H9 (cell line): ENCODE data around the gene CAGE1. TPM values are rescaled to one million over a fixed set of nuclear protein-coding genes. Genes with fewer than 3 reads are reported as not detected.

Experiments used
- DNase-seq: peaks from one replicate; pipeline ENCODE4 v3.0.0-alpha.2; 2017
- H2AFZ ChIP-seq: one replicate; pipeline ENCODE4 v1.6.1; 2013; ENCODE audit warnings: mild to moderate bottlenecking, low read length, control low read depth, moderate library complexity
- H2AK5ac ChIP-seq: 2 replicates; pipeline ENCODE4 v1.6.1; 2013; ENCODE audit warnings: low read length, control low read depth, mixed read lengths; ENCODE audit not compliant: insufficient read length
- H2BK120ac ChIP-seq: one replicate; pipeline ENCODE4 v1.6.1; 2013; ENCODE audit warnings: low read depth, mild to moderate bottlenecking, low read length, control low read depth, inconsistent platforms; ENCODE audit not compliant: poor library complexity, severe bottlenecking
- H2BK12ac ChIP-seq: 2 replicates; pipeline ENCODE4 v1.6.1; 2013; ENCODE audit warnings: low read length, control low read depth, mixed read lengths, low read depth; ENCODE audit not compliant: insufficient read length
- H2BK15ac ChIP-seq: 2 replicates; pipeline ENCODE4 v1.6.1; 2013; ENCODE audit warnings: low read depth, low read length, control low read depth
- H2BK20ac ChIP-seq: one replicate; pipeline ENCODE4 v1.6.1; 2013; ENCODE audit warnings: low read depth, mild to moderate bottlenecking, low read length, control low read depth, inconsistent platforms; ENCODE audit not compliant: poor library complexity, severe bottlenecking
- H2BK5ac ChIP-seq: 2 replicates; pipeline ENCODE4 v1.6.1; 2013; ENCODE audit warnings: low read length, control low read depth, mixed read lengths; ENCODE audit not compliant: insufficient read length
- H3K14ac ChIP-seq: 2 replicates; pipeline ENCODE4 v1.6.1; 2013; ENCODE audit warnings: low read length, control low read depth; ENCODE audit not compliant: insufficient read depth
- H3K18ac ChIP-seq: 2 replicates; pipeline ENCODE4 v1.6.1; 2013; ENCODE audit warnings: low read depth, mild to moderate bottlenecking, mixed read lengths, low read length, control low read depth; ENCODE audit not compliant: insufficient read length
- H3K23ac ChIP-seq: 2 replicates; pipeline ENCODE4 v1.6.1; 2013; ENCODE audit warnings: low read length, control low read depth, mixed read lengths, low read depth; ENCODE audit not compliant: insufficient read length
- H3K23me2 ChIP-seq: 2 replicates; pipeline ENCODE4 v1.6.1; 2013; ENCODE audit warnings: low read depth, mild to moderate bottlenecking, mixed read lengths, low read length, control low read depth; ENCODE audit not compliant: insufficient read length, poor library complexity, severe bottlenecking
- H3K27ac ChIP-seq: 2 replicates; pipeline ENCODE4 v1.5.1; 2013; ENCODE audit warnings: low read length, control low read depth, mixed read lengths, low read depth; ENCODE audit not compliant: insufficient read length
- H3K27me3 ChIP-seq: 2 replicates; pipeline ENCODE4 v1.6.1; 2013; ENCODE audit warnings: low read length, control low read depth, inconsistent platforms; ENCODE audit not compliant: insufficient read depth
- H3K4ac ChIP-seq: 2 replicates; pipeline ENCODE4 v1.6.1; 2013; ENCODE audit warnings: low read depth, mild to moderate bottlenecking, control low read depth, inconsistent platforms, low read length, moderate library complexity
- H3K4me1 ChIP-seq: 2 replicates; pipeline ENCODE4 v1.6.1; 2013; ENCODE audit warnings: low read length, control low read depth, inconsistent platforms; ENCODE audit not compliant: insufficient read depth
- H3K4me2 ChIP-seq: 2 replicates; pipeline ENCODE4 v1.6.1; 2013; ENCODE audit warnings: low read length, control low read depth, mixed read lengths; ENCODE audit not compliant: insufficient read length, insufficient read depth
- H3K56ac ChIP-seq: 2 replicates; pipeline ENCODE4 v1.6.1; 2013; ENCODE audit warnings: low read depth, mild to moderate bottlenecking, mixed read lengths, low read length, control low read depth; ENCODE audit not compliant: insufficient read length
- H3K79me1 ChIP-seq: 2 replicates; pipeline ENCODE4 v1.6.1; 2013; ENCODE audit warnings: low read depth, mild to moderate bottlenecking, moderate library complexity, low read length, control low read depth, inconsistent platforms; ENCODE audit not compliant: insufficient read depth, poor library complexity, severe bottlenecking
- H3K79me2 ChIP-seq: 2 replicates; pipeline ENCODE4 v1.6.1; 2013; ENCODE audit warnings: low read length, control low read depth, inconsistent platforms; ENCODE audit not compliant: insufficient read depth
- H3K9ac ChIP-seq: 2 replicates; pipeline ENCODE4 v1.6.1; 2013; ENCODE audit warnings: low read length, control low read depth, mixed read lengths; ENCODE audit not compliant: insufficient read length; ENCODE audit errors: extremely low read depth
- H3K9me3 ChIP-seq: one replicate; pipeline ENCODE4 v1.6.1; 2013; ENCODE audit warnings: low read depth, low read length, inconsistent platforms; ENCODE audit not compliant: control insufficient read depth
- H3T11ph ChIP-seq: one replicate; pipeline ENCODE4 v1.6.1; 2013; ENCODE audit warnings: mild to moderate bottlenecking, low read length, control low read depth, inconsistent platforms
- H4K20me1 ChIP-seq: one replicate; pipeline ENCODE4 v1.6.1; 2013; ENCODE audit not compliant: control insufficient read depth, insufficient read length, insufficient read depth
- H4K5ac ChIP-seq: 2 replicates; pipeline ENCODE4 v1.6.1; 2013; ENCODE audit warnings: low read depth, mild to moderate bottlenecking, mixed read lengths, low read length, control low read depth; ENCODE audit not compliant: insufficient read length
- H4K8ac ChIP-seq: replicated peaks from 2 replicates; pipeline ENCODE4 v1.6.1; 2013; ENCODE audit warnings: low read length, control low read depth, mixed read lengths, low read depth; ENCODE audit not compliant: insufficient read length
- H4K91ac ChIP-seq: 2 replicates; pipeline ENCODE4 v1.6.1; 2013; ENCODE audit warnings: low read depth, mild to moderate bottlenecking, moderate library complexity, mixed read lengths, low read length, control low read depth; ENCODE audit not compliant: insufficient read length
- H3K27ac Mint-ChIP-seq, 3 experiments: 2 replicates in 2 of 3; 3 replicates in 1 of 3; pipeline ENCODE4 v1.8.0; 2020 to 2021; ENCODE audit warnings: mixed read lengths in 3 of 3, mild to moderate bottlenecking in 1 of 3, moderate library complexity in 1 of 3
- H3K27me3 Mint-ChIP-seq: 2 replicates; pipeline ENCODE4 v1.8.0; 2021; ENCODE audit warnings: low read depth, mild to moderate bottlenecking, moderate library complexity, mixed read lengths
- H3K36me3 Mint-ChIP-seq, 3 experiments: 2 replicates in 2 of 3; 3 replicates in 1 of 3; pipeline ENCODE4 v1.8.0; 2020 to 2021; ENCODE audit warnings: low read depth in 3 of 3, mixed read lengths in 3 of 3; ENCODE audit not compliant: insufficient read depth in 1 of 3
- H3K4me1 Mint-ChIP-seq, 2 experiments: 2 replicates each; pipeline ENCODE4 v1.8.0; 2020; ENCODE audit warnings: mixed read lengths in 2 of 2
- H3K4me3 Mint-ChIP-seq, 2 experiments: 2 replicates in 1 of 2; 3 replicates in 1 of 2; pipeline ENCODE4 v1.8.0; 2020 to 2021; ENCODE audit warnings: mild to moderate bottlenecking in 2 of 2, mixed read lengths in 2 of 2, moderate library complexity in 1 of 2
- H3K9me3 Mint-ChIP-seq, 2 experiments: 2 replicates in 1 of 2; 3 replicates in 1 of 2; pipeline ENCODE4 v1.8.0; 2020; ENCODE audit warnings: mild to moderate bottlenecking in 2 of 2, mixed read lengths in 2 of 2, moderate library complexity in 1 of 2
- WGBS: extraction: QIAGEN DNeasy Blood & Tissue Kit; methylation state at CpG from one replicate; pipeline ENCODE4 v1.1.7; 2013; ENCODE audit warnings: missing lambda C conversion rate, low lambda C conversion rate, mixed read lengths; ENCODE audit not compliant: insufficient read length; ENCODE audit errors: extremely low coverage; 5-methylcytosine and 5-hydroxymethylcytosine counted together
- total RNA-seq: library from RNA; stranded (reverse); gene quantifications from 2 replicates; pipeline ENCODE4 v1.2.1, GENCODE V29; 2021
- TF ChIP-seq, protein P1 (sequence below): fragments of 200-600 bp; sonication (generic); conservative IDR thresholded peaks from 3 replicates; pipeline ENCODE4 v1.8.0; 2021; ENCODE audit warnings: antibody characterized with exemption, mild to moderate bottlenecking

Gene CAGE1
- total RNA-seq, 1 experiment from 2014 or later, result 0.28 TPM

- Histone ChIP-seq H3K9ac (no peak overlapping the region), H3K4me2 (no peak overlapping the region), H3K4ac (no peak overlapping the region), H3K79me1 (peaks cover 3% of the 10 kb centered on the region), H2BK12ac (no peak overlapping the region), H3K27me3 (no peaks in the 10 kb centered on the region), H3K18ac (no peak overlapping the region), H3K4me1 (no peaks in the 10 kb centered on the region; the same call in 1 of the 2 replicates), H2AK5ac (no peak overlapping the region), H3K14ac (no peak overlapping the region), H3K9me3 (no peaks in the 10 kb centered on the region), H3K23ac (no peak overlapping the region), H4K91ac (no peak overlapping the region), H2AFZ (no peak overlapping the region), H4K5ac (no peak overlapping the region), H3K23me2 (no peaks in the 10 kb centered on the region), H2BK5ac (no peak overlapping the region), H3K56ac (no peak overlapping the region), H4K20me1 (peaks cover 4% of the 10 kb centered on the region), H3K79me2 (peaks cover 8% of the 10 kb centered on the region; the same call in 1 of the 2 replicates), H3T11ph (no peak overlapping the region), H4K8ac (no peak overlapping the region), H2BK20ac (no peak overlapping the region), H3K27ac (no peak overlapping the region), H2BK15ac (no peak overlapping the region), H2BK120ac (no peak overlapping the region)
- peaks cover 33 to 67% (median 53%) of the 10 kb centered on the region in 3 experiments for H3K36me3 Mint-ChIP-seq
- H3K9me3 Mint-ChIP-seq, result peaks cover 0 to 3% of the 10 kb centered on the region in 2 experiments; a peak in 2 of 5 replicates
- no CpG with 5 or more reads among the region's 5 CpGs for WGBS
- no peak for DNase-seq
- no peak overlapping the region for H3K4me3 Mint-ChIP-seq
- H3K4me1 Mint-ChIP-seq, result peaks cover 11 to 12% of the 10 kb centered on the region in 2 experiments
- peak overlapping the region in 1 of 3 experiments; percentile 15; a peak in 1 of 7 replicates for H3K27ac Mint-ChIP-seq
- TF ChIP-seq, protein P1, sequence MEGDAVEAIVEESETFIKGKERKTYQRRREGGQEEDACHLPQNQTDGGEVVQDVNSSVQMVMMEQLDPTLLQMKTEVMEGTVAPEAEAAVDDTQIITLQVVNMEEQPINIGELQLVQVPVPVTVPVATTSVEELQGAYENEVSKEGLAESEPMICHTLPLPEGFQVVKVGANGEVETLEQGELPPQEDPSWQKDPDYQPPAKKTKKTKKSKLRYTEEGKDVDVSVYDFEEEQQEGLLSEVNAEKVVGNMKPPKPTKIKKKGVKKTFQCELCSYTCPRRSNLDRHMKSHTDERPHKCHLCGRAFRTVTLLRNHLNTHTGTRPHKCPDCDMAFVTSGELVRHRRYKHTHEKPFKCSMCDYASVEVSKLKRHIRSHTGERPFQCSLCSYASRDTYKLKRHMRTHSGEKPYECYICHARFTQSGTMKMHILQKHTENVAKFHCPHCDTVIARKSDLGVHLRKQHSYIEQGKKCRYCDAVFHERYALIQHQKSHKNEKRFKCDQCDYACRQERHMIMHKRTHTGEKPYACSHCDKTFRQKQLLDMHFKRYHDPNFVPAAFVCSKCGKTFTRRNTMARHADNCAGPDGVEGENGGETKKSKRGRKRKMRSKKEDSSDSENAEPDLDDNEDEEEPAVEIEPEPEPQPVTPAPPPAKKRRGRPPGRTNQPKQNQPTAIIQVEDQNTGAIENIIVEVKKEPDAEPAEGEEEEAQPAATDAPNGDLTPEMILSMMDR, result no peak
- no peaks in the 10 kb centered on the region for H3K27me3 Mint-ChIP-seq
Measured at GRCh38 chr6:7307533-7307932, 82.0 kb downstream of the CAGE1 start.
